Measurements from ENCODE around the gene OR10K2.

DNA sequence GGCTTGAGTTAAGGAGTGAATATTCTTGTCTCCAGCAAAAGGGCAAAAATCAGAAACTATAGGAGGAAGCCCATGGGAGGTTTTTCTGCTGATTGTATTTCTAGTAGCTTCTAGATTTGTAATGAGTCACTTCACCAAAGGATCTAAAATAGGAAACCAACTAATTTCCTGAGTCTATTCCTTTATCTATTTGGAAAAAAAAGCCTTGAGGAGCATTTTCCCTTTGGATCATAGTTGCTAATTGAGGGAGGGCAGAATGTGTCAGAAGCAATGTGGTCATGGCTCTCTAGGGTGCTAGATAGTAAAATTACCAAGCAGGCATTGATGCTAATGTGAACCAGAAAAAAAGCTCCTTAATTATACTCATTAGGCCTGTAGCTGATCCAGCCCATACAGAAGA lies 45.9 kb upstream of the OR10K2 start, which contains the start of gene OR10R2:
- TF ChIP-seq, protein P1, sequence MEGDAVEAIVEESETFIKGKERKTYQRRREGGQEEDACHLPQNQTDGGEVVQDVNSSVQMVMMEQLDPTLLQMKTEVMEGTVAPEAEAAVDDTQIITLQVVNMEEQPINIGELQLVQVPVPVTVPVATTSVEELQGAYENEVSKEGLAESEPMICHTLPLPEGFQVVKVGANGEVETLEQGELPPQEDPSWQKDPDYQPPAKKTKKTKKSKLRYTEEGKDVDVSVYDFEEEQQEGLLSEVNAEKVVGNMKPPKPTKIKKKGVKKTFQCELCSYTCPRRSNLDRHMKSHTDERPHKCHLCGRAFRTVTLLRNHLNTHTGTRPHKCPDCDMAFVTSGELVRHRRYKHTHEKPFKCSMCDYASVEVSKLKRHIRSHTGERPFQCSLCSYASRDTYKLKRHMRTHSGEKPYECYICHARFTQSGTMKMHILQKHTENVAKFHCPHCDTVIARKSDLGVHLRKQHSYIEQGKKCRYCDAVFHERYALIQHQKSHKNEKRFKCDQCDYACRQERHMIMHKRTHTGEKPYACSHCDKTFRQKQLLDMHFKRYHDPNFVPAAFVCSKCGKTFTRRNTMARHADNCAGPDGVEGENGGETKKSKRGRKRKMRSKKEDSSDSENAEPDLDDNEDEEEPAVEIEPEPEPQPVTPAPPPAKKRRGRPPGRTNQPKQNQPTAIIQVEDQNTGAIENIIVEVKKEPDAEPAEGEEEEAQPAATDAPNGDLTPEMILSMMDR (IDR thresholded peaks at IDR 0.05; ENCODE audit: extremely low read depth in 1 of 2, insufficient read depth in 1 of 2, low read depth in 1 of 2, low read length in 2 of 2), result no peak
- TF ChIP-seq EZH2 (IDR thresholded peaks at IDR 0.05; ENCODE audit: borderline replicate concordance, low read depth, low read length, severe bottlenecking) (no peak), POLR2A (IDR thresholded peaks at IDR 0.05; ENCODE audit: low read depth, low read length) (no peak), POLR2AphosphoS5 (IDR thresholded peaks at IDR 0.05; ENCODE audit: insufficient read depth, low read depth, low read length) (no peak), JUN (IDR thresholded peaks at IDR 0.05; ENCODE audit: borderline replicate concordance, insufficient read depth, insufficient read length, low read depth) (no peak), MYC (IDR thresholded peaks at IDR 0.05; ENCODE audit: low read depth, low read length) (no peak), FOS (IDR thresholded peaks at IDR 0.05; ENCODE audit: borderline replicate concordance, insufficient read depth, low read length) (no peak), GATA2 (IDR thresholded peaks at IDR 0.05; ENCODE audit: insufficient read depth, insufficient read length, low read depth, low read length) (no peak)
- TF ChIP-seq, protein P2, sequence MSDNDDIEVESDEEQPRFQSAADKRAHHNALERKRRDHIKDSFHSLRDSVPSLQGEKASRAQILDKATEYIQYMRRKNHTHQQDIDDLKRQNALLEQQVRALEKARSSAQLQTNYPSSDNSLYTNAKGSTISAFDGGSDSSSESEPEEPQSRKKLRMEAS (IDR thresholded peaks at IDR 0.05; ENCODE audit: insufficient read depth, insufficient read length), result no peak
